Right kidney (tissue), 1 donor: ENCODE measurements around the gene APBA1.

ENCODE experiments used
- DNase-seq: peaks from one replicate; pipeline ENCODE4 v3.0.0-alpha.2; 2016

The APBA1 gene

DNA sequence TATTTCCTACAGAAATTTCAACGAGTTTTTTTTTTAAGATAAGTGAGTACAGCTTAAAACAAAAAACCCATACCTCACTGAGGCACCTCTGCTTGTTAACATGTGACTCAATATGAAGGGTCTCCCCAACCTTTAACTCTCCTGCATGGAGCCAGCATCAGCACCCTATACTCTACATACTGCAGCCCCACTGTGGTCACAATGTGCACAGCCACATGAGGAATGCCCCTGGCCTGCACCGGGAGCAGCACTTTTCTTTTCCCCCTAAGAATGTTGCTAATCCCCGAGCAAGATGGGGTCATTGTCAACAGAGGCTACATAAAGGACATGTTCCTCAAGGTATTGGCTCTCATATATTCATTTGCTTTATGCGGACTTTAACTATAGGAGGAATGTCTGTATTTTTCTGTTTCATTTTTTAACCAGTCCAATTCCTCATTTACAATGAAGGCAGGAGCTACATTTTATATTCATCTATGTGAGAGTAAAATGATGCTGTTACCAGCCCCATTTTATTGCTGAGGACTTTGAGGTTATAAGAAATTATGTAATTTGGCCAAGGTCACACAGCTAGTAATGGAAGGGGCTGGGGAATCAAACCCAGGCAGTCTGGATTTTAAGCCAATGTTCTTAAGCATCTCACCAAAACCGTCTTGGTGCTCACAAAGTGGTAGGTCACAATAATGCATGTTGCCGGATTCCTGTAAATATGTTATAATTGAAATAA lies 93.0 kb downstream of the APBA1 start:
- no peak for DNase-seq

DNA sequence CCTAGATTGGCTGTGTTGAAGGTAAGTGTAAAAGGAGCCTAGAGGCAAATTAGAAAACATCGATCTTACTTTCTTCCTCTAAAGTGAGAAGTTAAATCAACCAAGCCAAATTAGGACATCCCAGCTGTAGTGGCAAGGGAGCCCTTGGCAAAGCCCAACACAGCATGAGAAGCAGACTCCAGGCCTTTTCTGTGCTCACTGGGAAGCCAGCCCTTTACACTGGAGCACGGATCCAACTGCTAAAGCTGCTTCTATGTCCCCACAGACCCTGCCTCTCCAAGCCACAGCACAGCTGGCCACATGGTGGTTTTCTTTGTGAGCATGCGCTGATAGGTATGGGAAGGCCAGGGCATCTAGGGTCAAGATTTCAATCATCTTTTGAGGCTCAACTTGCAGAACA lies 94.1 kb downstream of the APBA1 start:
- DNase-seq: no peak

DNA sequence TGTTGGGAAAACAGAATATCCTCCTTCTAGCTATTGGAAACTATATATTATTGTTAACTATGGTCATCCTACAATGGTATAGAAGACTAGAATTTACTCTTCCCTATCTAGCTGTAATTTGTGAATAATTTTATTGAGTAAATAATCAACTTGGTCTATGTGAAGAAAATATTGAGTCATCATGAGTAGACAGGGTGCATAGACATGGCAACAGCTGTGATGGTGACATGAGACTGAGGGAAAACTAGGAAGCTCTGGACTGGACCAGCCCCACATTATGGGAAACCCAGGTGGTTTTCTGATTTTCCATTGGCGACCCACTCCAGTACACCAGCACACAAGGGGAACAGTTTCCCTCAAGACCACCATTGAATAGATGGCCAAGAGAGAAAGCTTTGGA lies 95.0 kb downstream of the APBA1 start:
- DNase-seq: no peak

DNA sequence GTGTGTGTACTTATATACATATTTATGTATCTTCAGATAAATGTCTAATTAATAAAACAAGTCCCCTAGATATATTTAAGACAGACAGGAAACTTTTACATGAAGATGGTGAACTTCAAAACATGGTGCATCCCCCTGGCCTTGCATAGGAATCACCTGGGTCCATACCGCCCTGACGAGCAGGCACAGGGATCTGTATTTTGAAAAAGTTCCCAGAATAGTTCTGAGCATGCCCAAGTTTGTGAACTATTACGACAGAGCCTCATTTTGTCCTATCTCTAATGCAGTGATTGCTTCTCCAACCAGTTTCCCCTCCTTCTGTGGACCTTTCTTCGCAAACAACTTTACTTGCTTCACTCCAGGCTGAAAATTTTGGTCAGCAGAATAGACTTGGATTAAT lies 98.1 kb downstream of the APBA1 start:
- no peak for DNase-seq

DNA sequence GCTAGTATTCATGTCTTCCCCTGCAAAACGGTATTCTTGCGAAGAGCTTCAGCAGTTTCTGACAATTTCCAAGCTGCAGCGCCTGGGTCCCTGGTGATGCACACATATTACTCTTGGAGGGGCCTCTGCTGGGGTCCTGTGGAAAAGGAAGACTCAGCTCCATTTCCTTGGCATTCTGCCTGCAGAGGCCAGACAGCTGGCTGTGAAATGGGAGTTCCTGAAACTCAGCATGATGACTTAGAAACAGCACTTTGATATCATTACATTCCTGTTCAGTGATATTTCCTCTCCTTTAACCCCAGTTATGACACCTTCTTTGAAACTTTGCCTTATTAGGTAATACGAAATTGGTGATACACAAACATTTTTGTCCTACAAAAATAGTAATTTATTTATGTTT lies 98.5 kb downstream of the APBA1 start:
- DNase-seq: no peak

DNA sequence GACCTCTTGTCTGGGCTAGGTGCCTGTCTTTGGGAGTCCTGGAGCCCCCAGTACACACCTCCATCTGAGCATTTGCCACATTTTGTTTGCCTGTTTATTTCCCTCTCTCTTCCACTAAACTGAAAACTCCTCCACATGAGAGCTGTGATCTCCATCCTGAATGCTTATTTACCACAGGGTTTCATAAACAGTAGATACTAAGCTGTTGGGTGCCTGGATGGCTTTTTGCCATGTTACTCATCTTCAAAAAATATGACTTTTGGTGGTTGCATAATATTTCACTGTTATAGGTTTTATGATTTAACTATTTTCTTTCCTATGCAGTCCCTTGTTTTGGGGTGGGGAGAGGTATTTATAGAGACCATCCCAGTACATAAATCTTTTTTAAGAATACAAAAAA lies 99.6 kb downstream of the APBA1 start:
- DNase-seq: no peak

DNA sequence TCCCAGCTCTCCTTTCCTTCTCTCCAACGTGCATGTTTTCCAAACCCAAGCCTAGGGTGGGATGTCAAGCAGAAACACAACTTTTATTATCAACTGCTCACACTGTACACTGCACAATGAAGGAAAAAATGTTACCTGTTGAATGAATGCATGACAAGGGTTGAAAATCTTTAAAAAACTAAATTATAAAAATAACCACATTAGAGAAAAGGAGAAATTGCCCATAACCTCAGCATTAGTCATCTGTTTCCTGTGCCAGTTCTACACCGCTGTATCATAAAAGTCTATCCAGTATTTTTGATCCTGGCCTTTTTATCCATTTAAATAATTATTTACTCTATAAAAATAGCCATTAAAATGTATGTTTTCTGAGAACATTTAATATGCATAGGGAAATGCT lies 101.1 kb downstream of the APBA1 start:
- no peak for DNase-seq

DNA sequence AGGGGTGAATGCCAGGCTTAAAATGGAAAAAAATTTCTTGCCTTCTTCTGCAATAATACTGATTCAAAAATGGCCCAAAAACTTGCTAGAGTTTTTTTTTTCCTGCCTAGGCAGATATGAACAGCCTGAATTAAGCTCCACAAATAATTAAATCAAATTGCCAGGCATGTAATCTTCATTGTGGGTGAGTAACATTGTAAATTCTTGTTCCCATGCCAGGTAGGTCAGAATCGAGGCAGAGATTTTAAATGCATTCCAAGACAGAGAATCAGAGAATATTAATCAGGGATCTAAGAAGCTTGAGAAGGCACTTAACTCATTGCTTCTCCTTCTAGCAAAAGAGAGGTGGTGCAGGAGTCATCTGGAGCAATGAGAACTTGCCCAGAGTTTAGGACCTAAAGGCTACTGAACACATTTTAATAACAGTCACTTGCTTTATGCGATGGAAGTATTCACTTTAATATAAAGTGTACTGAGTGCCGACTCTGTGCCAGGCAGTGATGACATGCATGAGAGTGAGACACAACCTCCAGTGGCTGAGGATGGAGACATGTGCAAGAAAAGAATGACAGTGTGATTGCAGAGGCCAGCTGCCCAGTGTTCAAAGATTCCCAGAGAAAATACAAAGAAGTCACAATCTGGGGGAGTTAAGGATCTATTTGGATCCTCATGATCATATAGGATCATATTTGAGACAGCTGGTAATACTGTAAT lies 102.3 kb downstream of the APBA1 start:
- no peak for DNase-seq

DNA sequence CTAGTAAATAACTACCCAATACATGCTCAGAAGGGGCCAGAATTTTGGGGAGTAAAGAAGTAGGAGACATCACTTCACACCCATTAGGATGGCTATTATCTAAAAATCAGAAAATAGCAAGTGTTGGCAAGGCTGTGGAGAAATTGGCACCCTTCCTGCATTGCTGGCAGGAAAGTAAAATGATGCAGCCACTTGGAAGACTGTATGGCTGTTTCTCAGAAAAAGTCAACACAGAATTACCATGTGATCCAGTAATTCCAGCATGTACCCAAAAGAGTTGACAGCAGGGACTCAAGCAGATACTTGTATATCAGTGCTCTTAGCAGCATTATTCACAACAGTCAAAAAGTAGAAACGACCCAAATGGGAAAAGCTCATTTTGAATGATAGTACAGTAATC lies 107.6 kb downstream of the APBA1 start:
- DNase-seq: no peak

DNA sequence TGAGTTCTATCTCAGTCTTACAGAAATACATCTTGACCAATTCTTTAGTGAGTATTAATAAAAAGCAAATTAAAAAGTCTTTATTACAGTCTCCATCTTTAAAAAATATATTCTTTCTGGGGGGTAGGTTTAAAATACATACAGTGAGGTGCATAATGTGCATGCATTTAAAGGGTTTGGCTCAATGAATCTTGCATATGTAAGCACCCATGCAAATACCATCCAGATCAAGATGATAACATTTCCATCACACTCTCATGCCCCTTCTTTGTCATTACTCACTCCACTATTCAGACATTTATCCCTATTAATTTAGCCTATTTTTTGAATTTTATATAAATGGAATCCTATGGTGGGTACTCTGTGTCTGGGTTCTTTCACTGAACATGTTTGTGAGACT lies 113.0 kb downstream of the APBA1 start:
- no peak for DNase-seq

DNA sequence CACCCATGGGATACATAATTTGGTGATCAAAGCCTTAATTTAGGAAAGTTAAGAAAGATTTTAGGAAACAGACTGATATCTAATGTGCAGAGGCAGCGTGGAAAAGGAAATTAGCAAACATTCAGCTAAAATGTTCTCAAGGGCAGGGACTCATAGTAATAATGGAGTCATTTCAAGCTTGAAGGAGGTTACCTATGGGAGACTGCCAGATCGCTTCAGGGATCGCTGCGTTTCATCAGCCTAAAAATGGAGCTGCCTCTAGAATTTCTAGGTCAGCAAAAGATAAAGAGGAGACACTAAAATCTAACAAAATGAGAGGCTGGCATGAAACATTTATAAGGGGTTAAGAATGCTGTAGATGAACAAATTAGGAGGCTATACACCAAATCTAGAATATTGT lies 115.5 kb downstream of the APBA1 start:
- no peak for DNase-seq

DNA sequence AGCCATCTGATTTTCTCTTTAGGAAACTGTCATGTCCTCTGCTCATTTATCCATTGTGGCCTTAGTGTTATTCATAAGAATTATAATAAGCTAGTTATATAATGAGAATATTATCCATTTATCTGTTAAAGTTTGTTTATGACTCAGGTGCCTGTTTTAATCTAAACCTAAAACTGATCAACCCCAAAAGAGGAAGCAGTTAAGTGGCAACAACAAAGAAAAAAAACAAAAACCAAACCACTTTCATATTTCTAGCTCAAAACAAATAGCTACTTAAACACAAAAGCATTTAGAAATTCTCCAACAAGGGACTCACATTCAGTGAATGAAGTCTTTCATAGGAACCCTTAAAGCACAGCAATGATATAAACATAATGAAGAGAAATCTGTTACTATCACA lies 116.4 kb downstream of the APBA1 start:
- no peak for DNase-seq

DNA sequence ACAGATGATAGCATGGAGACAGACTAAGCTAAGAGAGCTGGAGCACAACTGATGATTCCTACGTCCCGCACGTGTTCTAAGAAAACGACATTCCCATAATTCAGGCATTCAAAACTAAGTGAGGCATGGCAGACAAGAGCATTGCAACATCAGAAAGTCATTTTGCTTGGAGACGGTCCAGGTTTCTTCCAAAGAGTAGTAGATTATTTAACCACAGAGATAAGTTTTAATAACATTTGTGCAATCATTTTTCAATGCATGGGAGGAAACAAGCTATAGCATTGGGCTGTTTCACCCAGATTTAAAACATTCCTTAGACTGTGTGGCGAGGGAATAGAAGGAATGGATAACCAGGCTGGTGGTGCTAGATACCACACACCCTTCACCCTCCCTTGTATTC lies 117.2 kb downstream of the APBA1 start:
- DNase-seq: no peak

DNA sequence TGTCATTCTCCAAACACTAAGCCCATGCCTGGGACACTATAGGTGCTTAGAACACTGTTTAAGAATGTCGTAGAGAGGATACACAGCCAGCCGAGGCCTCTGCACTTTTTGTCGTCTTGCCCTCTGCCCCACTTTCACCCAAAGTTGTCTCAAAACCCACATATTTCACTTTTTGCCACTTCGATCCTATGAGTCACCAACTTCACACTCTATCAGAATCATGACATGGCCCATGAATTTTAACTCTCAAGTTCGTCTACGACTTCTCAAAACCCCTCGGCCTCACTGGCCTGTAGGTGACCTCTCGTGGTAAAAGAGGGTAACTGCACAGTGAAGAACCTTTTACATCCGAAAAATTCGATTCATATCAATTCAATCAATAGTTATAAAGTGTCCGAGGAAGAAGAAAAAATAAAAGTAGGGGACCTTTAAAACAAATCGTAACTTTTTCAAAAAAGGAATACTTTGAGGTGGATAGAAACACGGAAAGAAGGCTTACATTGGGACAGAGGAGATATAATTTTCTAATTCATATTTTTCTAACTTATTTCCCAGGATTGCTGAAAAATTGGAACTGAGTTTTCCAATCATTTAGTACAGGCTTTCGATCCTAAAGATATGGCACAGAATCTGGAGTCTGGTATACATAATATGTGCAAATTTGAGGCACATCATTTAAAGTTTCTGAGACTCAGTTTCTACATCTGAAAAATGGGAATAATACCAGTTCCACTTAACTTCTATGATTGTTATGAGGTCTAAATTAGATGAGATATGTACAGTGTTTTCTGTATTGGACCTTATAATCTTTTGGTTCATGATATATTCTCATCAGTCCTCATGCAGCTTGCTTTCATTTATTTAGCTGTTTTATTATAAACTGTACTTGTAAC lies 122.6 kb downstream of the APBA1 start:
- DNase-seq: peak; percentile 57

DNA sequence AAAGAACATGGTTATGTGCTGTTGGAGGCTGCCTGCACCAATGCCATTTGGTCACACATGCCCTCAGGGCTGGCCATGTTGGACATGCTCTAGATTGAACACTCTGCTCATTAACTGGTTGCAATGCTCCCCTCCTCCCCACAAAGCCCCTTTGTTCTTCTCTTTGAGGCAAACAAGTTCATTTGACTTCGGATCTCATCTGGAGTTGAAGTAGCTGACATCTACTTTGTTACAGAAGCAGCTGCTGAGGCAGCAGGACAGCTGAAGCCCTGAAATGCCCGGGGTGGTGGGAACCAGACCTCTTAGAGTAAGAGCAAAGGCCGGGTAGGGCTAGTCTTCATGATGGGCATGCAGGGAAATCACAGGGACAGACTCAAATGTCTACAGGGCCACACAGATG lies 123.5 kb downstream of the APBA1 start:
- no peak for DNase-seq

DNA sequence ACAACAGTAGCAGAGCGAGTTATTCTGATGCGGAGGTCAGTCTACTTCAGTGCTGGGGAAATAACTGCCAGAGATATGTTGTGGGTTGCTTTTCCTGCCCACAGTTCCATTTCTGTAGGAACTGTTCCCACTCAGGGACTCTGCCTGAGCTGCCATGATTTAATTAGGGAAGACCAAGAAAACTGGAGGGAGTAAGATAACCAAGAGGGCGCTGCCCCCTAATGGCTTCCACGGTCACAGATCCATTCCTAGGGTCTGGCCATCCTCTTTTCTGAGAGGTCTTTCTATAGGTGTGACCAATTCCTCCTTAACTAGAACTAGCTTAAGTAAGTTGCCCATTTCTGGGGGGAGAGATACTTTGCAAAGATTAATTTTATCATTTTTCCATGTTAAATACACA lies 125.9 kb downstream of the APBA1 start:
- DNase-seq: no peak

DNA sequence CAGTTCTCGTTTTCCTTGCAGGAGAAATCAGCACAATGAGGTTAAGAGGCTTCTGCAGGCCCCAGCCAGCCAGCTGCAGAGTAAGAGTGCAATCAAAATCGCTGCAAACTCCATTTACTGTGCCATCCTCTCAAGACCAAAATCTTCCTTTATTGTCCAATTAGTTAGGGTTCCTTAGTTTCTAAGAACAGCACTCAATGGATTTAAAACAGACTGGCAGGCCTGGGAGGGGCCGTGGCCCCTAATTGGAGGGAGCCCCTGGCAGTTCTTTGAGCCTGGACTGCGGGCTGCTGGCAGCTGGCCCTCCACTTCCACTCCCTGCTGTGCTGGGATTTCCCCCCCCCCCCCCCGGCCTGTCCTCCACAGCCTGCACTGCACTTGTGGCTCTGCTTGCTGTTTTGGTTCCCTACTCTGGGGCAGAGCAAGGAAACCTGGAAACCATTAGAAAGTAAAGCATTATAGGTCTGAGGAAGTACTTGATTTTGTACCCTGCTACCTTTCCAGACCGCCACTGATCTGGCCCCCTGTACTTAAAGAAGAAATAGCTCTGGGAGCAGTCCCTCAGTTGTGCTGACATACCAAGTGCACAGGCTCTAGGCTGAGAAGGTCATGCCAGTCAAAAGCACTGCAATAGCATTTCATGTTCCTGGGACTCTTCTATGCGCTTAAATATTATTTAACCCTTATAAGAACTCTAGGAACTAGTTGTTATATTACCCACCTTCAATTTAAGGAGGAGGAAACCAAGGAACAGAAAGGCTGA lies 129.0 kb downstream of the APBA1 start:
- DNase-seq: no peak

DNA sequence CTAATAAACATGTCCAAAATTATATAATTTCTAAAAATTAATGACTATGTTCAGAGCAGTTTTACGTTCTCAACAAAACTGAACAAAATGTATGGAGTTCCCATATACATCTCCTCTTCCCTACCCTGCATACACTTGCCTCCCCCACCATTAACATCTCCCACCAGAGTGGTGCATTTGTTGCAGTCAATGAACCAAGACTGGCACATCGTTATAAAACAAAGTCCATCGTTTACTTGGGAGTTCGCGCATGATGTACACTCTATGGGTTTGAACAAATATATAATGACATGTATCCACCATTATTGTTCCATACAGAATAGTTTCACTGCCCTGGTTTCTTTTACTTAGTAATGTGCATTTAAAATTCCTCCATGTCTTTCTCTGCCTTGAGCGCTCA lies 130.1 kb downstream of the APBA1 start:
- no peak for DNase-seq

DNA sequence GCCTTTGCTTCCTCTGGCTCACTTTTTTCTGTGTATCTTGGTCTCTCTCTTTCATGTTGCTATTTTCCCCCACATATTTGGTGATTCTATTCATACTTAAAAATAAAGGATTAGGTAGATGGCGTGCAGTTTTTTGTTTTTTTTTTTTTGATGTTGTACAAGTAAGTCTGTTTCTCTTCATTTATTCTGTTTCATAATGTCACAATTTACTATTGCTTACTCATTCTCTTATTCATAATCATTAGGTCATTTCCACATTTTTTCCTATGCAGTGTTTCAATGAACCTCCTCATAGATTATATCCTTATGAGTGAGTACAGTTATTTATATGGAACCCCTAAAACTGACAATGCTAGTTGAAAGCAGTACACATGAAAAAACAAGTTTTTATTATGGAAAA lies 136.3 kb downstream of the APBA1 start:
- DNase-seq: no peak

DNA sequence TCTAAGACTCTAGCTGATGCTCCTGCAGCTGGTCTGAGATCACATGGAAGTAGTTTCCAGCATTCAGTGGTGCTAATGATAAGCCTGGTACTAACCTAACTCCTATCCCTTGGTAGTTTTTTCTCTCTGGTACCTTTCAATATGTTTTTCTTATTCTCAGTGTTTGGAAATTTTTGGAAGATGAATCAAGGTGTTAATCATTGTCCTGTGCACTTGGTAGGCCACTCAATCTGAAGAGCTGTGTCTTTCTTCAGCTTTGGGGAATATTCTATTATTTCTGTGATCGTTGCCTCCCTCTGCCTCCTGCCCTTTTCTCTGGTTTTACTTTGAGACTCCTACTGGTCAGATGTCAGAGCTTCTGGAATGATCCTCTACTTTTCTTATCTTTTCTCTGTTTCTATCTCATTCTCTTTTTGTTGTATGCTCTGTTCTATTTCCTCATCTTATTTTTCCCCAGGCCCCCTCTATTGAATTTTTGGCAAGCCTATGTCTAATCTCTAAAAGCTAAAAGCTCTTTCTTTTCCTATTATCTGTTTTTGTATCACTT lies 136.8 kb downstream of the APBA1 start:
- no peak for DNase-seq

DNA sequence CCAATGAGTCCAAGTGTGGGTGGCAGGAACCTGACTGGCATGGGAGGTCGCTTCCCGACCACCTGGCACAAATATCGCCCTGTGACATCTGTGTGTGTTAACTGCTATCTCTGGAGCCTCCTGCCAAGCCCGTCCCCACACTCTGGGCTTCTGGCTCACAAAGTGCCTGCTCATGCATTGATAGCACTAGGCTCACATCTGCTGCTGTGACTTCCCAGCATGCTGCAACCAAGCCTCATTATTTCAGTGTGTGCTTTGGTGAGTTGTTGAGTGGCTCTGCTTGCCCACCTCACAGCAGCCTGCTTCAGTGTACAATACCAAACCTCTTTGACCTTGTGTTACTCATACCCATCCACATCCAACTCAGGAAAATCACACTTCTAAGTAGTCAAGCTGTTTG lies 139.8 kb downstream of the APBA1 start:
- no peak for DNase-seq

DNA sequence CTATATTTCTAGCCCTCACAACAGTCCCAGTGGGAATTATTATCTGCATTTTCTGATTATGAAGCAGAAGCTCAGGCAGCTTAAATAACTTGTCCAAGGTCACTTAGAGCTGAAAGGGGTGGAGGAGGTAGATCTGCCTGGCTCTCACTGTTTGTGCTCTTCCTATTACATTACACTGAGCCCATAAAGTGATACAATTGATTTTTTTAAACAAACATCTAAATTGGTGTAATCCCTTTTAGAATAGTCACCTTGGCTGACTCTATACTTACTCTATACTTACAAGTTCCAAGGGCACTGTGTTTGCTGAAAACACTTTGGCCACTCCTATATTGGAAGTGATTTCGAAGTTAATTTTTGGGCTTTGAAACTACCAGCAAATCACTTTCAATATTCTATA lies 144.7 kb downstream of the APBA1 start:
- DNase-seq: no peak
